CD4-positive, alpha-beta T cell (primary cell): ENCODE results near the gene ZFYVE19. TPM values are rescaled to one million over a fixed set of nuclear protein-coding genes. Genes with fewer than 3 reads are reported as not detected.

ENCODE experiments used
- ATAC-seq: fragments of 200-7000 bp; cut with Tn5 transposase; one replicate; pipeline ENCODE4 v1.10.0; 2022; ENCODE audit warnings: mild to moderate bottlenecking; ENCODE audit not compliant: poor library complexity
- CTCF ChIA-PET: fragments of 350-600 bp; sonication (Branson Sonifier 250); formaldehyde crosslinking; loops from one replicate; lab custom pipeline; 2021; ENCODE audit warnings: antibody characterized with exemption, inconsistent platforms; lab: Charles Lee
- POLR2A ChIA-PET: fragments of 350-600 bp; sonication (Branson Sonifier 250); formaldehyde crosslinking; loops from one replicate; lab custom pipeline; 2021; ENCODE audit warnings: antibody characterized with exemption, inconsistent platforms; lab: Charles Lee
- DNase-seq, 14 experiments: peaks; one replicate each; pipeline ENCODE4 v3.0.0-alpha.2; 2013 to 2020; ENCODE audit warnings: mixed read lengths in 2 of 14
- H3K27ac ChIP-seq, 2 donors: one replicate each; pipeline versions ENCODE4 v1.5.1 to v1.7.0; 2013; ENCODE audit warnings: low read length in 2 of 2, low read depth in 1 of 2, mild to moderate bottlenecking in 1 of 2
- H3K27me3 ChIP-seq, 2 experiments: 1 replicate in 1 of 2; 2 replicates in 1 of 2; pipeline versions ENCODE4 v1.6.1 to v1.7.0; 2013; ENCODE audit warnings: low read length in 2 of 2, control low read depth in 1 of 2, mild to moderate bottlenecking in 1 of 2, moderate library complexity in 1 of 2; ENCODE audit not compliant: insufficient read depth in 2 of 2, control insufficient read depth in 1 of 2
- H3K36me3 ChIP-seq: one replicate; pipeline ENCODE4 v1.6.1; 2013; ENCODE audit warnings: low read length, control low read depth; ENCODE audit not compliant: insufficient read depth
- H3K4me1 ChIP-seq: one replicate; pipeline ENCODE4 v1.6.1; 2013; ENCODE audit warnings: low read length, control low read depth; ENCODE audit not compliant: insufficient read depth
- H3K4me3 ChIP-seq: one replicate; pipeline ENCODE4 v1.5.1; 2013; ENCODE audit warnings: mild to moderate bottlenecking, low read length, moderate library complexity
- H3K9me3 ChIP-seq, 2 experiments: 1 replicate in 1 of 2; 2 replicates in 1 of 2; pipeline versions ENCODE4 v1.6.1 to v1.7.0; 2013; ENCODE audit warnings: low read length in 2 of 2, mild to moderate bottlenecking in 2 of 2, control low read depth in 1 of 2, moderate library complexity in 1 of 2; ENCODE audit not compliant: control insufficient read depth in 1 of 2, insufficient read depth in 1 of 2
- H3K27ac Mint-ChIP-seq: one replicate; pipeline ENCODE4 v1.8.0; 2020; ENCODE audit warnings: mixed read lengths
- H3K27me3 Mint-ChIP-seq: one replicate; pipeline ENCODE4 v1.8.0; 2021; ENCODE audit warnings: mixed read lengths
- H3K36me3 Mint-ChIP-seq: one replicate; pipeline ENCODE4 v1.8.0; 2021; ENCODE audit warnings: low read depth, mixed read lengths
- H3K4me1 Mint-ChIP-seq: one replicate; pipeline ENCODE4 v1.8.0; 2021; ENCODE audit warnings: low read depth, mixed read lengths
- H3K4me3 Mint-ChIP-seq: one replicate; pipeline ENCODE4 v1.8.0; 2020; ENCODE audit warnings: mild to moderate bottlenecking, mixed read lengths
- H3K9me3 Mint-ChIP-seq: one replicate; pipeline ENCODE4 v1.8.0; 2020; ENCODE audit warnings: mixed read lengths
- intact Hi-C, 2 experiments: fragments of 100-400 bp; cut with DNase I in 1 of 2; cut with micrococcal nuclease in 1 of 2; formaldehyde crosslinking; loops; one replicate each; pipeline versions ENCODE4 v1.15.1 to v1.9.0; 2023 to 2025; cut with DNase I, micrococcal nuclease
- total RNA-seq, 174 experiments: library from RNA in 2 of 174; stranded (reverse) in 2 of 174; gene quantifications; one replicate each; pipeline ENCODE4 v1.2.3 and lab custom pipeline; 2021 to 2026
- TF ChIP-seq, protein P1 (sequence below): fragments of 200-600 bp; IDR thresholded peaks from one replicate; pipeline ENCODE4 v1.8.0; 2022; ENCODE audit warnings: antibody characterized with exemption, mild to moderate bottlenecking

Gene ZFYVE19
- total RNA-seq, 2 experiments from 2014 or later: 12.0 to 13.0 TPM

DNA sequence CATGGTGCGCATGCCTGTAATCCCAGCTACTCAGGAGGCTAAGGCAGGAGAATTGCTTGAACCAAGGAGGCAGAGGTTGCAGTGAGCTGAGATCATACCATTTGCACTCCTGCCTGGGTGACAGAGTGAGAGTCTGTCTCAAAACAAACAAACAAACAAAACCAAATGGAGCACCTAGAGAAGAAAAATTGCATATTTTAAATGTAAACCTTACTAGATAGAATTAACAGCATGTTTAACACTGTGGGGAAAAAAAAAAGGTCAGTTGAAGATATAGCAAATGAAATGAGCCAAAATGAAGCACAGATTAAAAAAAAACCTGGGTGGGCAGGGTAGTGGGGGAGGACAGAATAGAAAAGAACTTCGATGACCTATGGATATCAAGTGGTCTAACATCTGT is 14.3 kb downstream of the ZFYVE19 start:
- Mint-ChIP-seq H3K4me3 (no peak overlapping the region), H3K4me1 (no peaks in the 10 kb centered on the region), H3K9me3 (no peaks in the 10 kb centered on the region), H3K27ac (no peak overlapping the region), H3K27me3 (peaks cover 8% of the 10 kb centered on the region), H3K36me3 (no peaks in the 10 kb centered on the region)
- Histone ChIP-seq H3K9me3 (no peaks in the 10 kb centered on the region), H3K27ac (no peak overlapping the region), H3K4me3 (no peak overlapping the region), H3K27me3 (no peaks in the 10 kb centered on the region), H3K36me3 (no peaks in the 10 kb centered on the region), H3K4me1 (no peaks in the 10 kb centered on the region)
- DNase-seq (no peak), ATAC-seq (no peak)
- ChIA-PET POLR2A (no interaction called here), CTCF (no interaction called here)
- TF ChIP-seq, protein P1, sequence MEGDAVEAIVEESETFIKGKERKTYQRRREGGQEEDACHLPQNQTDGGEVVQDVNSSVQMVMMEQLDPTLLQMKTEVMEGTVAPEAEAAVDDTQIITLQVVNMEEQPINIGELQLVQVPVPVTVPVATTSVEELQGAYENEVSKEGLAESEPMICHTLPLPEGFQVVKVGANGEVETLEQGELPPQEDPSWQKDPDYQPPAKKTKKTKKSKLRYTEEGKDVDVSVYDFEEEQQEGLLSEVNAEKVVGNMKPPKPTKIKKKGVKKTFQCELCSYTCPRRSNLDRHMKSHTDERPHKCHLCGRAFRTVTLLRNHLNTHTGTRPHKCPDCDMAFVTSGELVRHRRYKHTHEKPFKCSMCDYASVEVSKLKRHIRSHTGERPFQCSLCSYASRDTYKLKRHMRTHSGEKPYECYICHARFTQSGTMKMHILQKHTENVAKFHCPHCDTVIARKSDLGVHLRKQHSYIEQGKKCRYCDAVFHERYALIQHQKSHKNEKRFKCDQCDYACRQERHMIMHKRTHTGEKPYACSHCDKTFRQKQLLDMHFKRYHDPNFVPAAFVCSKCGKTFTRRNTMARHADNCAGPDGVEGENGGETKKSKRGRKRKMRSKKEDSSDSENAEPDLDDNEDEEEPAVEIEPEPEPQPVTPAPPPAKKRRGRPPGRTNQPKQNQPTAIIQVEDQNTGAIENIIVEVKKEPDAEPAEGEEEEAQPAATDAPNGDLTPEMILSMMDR: no peak
- intact Hi-C loops: no loop called here

DNA sequence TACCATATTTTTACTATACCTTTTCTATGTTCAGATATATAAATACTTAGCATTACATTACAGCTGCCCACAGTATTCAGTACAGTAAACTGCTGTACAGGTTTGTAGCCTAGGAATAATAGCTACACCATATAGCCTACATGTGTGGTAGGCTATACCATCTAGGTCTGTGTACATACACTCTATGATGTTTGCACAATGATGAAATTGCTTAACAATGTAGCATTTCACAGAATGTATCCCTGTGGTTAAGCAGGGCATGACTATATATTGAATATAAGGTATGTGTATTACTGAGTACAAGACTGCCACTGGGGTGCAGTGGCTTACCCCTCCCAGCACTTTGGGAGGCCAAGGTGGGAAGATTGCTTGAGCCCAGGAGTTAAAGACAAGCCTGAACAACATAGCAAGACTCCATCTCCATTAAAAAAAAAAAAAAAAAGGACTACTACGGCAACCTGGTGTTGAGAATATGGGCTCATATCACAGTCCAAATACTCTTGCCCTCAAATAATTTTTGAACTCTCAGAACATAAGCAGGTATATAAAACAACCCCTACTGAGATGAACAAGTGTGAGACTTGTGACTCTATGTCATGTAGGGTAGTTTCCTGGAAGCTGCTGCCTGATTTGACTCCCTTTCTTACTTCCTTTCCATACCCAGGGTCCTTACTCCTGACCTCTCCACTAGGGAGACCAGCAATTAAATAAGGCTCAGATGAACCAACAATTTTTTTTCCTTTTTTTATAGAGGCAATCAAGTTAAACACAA is 16.9 kb downstream of the ZFYVE19 start:
- no peaks in the 10 kb centered on the region for H3K36me3 Mint-ChIP-seq
- ATAC-seq: no peak
- CTCF ChIA-PET: no interaction called here

DNA sequence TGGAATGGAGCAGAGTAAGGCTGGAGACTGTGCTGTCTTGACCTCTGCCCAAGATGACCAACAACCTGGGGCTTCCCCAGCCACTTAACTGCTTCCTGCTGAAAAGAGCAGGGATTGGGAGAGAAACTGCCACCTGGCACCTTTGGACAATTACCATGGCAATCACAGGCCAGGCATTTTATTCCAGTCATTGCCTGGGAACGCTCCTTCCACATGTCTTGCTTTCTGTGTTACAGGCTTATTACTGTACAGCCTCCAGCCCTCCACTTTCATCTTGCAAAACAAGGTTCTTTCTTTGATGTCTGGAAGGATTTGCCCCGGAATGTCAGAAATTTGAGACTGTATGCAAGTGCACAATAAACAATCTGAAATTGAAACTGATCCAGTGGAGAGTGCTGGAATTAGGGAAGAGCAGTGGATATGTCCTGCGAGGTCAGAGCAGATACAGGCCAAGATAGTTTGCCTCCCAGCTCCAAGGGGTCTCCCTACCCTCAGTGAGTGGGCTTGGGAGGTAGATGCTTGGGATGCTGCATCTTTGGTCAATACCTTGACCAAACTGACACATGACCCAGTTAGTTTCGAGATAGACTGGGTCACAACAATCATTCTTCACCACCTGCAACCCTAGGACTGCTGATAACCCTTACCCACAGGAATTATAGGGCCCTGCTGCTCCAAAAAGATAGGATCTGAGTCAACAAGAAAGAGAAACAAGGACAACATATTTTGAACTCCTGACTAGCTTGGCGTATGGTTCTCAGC is 19.0 kb downstream of the ZFYVE19 start:
- no peaks in the 10 kb centered on the region for H3K9me3 Mint-ChIP-seq

More for the DNA sequence above, 16.9 kb downstream of the ZFYVE19 start:
- Mint-ChIP-seq H3K9me3 (no peaks in the 10 kb centered on the region), H3K4me3 (no peak overlapping the region), H3K27me3 (peaks cover 8% of the 10 kb centered on the region), H3K27ac (no peak overlapping the region), H3K4me1 (no peaks in the 10 kb centered on the region)
- TF ChIP-seq, protein P1: no peak
- POLR2A ChIA-PET: no interaction called here
- intact Hi-C loops: no loop called here
- no peak for DNase-seq
- no peaks in the 10 kb centered on the region for H3K36me3 ChIP-seq
- no peak overlapping the region for H3K27ac ChIP-seq
- no peak overlapping the region for H3K4me3 ChIP-seq
- H3K9me3 ChIP-seq: no peaks in the 10 kb centered on the region
- H3K27me3 ChIP-seq: no peaks in the 10 kb centered on the region
- no peaks in the 10 kb centered on the region for H3K4me1 ChIP-seq

More for the DNA sequence above, 19.0 kb downstream of the ZFYVE19 start:
- POLR2A ChIA-PET: no interaction called here
- H3K9me3 ChIP-seq: no peaks in the 10 kb centered on the region
- CTCF ChIA-PET: no interaction called here
- TF ChIP-seq, protein P1: no peak
- Mint-ChIP-seq H3K27me3 (peaks cover 8% of the 10 kb centered on the region), H3K36me3 (no peaks in the 10 kb centered on the region), H3K27ac (no peak overlapping the region), H3K4me1 (no peaks in the 10 kb centered on the region), H3K4me3 (no peak overlapping the region)
- no peaks in the 10 kb centered on the region for H3K36me3 ChIP-seq
- no peaks in the 10 kb centered on the region for H3K27me3 ChIP-seq
- intact Hi-C loops: no loop called here
- no peak overlapping the region for H3K4me3 ChIP-seq
- DNase-seq (no peak), ATAC-seq (no peak)
- no peak overlapping the region for H3K27ac ChIP-seq
- H3K4me1 ChIP-seq: no peaks in the 10 kb centered on the region
